Calu3 (cell line): Measurements from ENCODE around the gene TNFAIP2. TPM values are rescaled to one million over a fixed set of nuclear protein-coding genes. Genes with fewer than 3 reads are reported as not detected.

Source experiments
- BruUV-seq: library from RNA; stranded (reverse); fragments of 400-500 nt; replicated peaks from 2 replicates; lab custom pipeline; 2021; lab: Mats Ljungman, UMichigan
- CTCF ChIA-PET: fragments of 300-600 bp; sonication (Branson Sonifier 250); formaldehyde crosslinking; loops from one replicate; lab custom pipeline; 2022; ENCODE audit warnings: antibody characterized with exemption; lab: Charles Lee
- DNase-seq: peaks from one replicate; pipeline ENCODE4 v3.0.0; 2022
- H3K27ac Mint-ChIP-seq: one replicate; pipeline ENCODE4 v1.8.0; 2022; ENCODE audit warnings: mixed read lengths; ENCODE audit not compliant: unreplicated experiment
- H3K27me3 Mint-ChIP-seq: one replicate; pipeline ENCODE4 v1.8.0; 2022; ENCODE audit warnings: mixed read lengths; ENCODE audit not compliant: unreplicated experiment
- H3K36me3 Mint-ChIP-seq: one replicate; pipeline ENCODE4 v1.8.0; 2022; ENCODE audit warnings: mild to moderate bottlenecking, moderate library complexity, mixed read lengths; ENCODE audit not compliant: insufficient read depth, unreplicated experiment
- H3K4me1 Mint-ChIP-seq: one replicate; pipeline ENCODE4 v1.8.0; 2022; ENCODE audit warnings: mild to moderate bottlenecking, low read depth, mixed read lengths; ENCODE audit not compliant: unreplicated experiment
- H3K4me3 Mint-ChIP-seq: one replicate; pipeline ENCODE4 v1.8.0; 2022; ENCODE audit warnings: mild to moderate bottlenecking, low read depth, moderate library complexity, mixed read lengths; ENCODE audit not compliant: unreplicated experiment
- H3K9me3 Mint-ChIP-seq: one replicate; pipeline ENCODE4 v1.8.0; 2022; ENCODE audit warnings: low read depth, mixed read lengths; ENCODE audit not compliant: unreplicated experiment
- intact Hi-C: fragments of 100-400 bp; cut with micrococcal nuclease; formaldehyde crosslinking; loops from one replicate; pipeline ENCODE4 v1.10.0; 2022; ENCODE audit not compliant: unreplicated experiment
- total RNA-seq: library from RNA; stranded (reverse); gene quantifications from 2 replicates; pipeline ENCODE4 v1.2.3, GENCODE V29; 2022
- TF ChIP-seq, protein P1 (sequence below): fragments of 200-600 bp; IDR thresholded peaks from one replicate; pipeline ENCODE4 v1.8.0; 2022; ENCODE audit warnings: antibody characterized with exemption; ENCODE audit not compliant: unreplicated experiment

The TNFAIP2 gene
- total RNA-seq, 1 experiment from 2014 or later = 195 TPM

DNA sequence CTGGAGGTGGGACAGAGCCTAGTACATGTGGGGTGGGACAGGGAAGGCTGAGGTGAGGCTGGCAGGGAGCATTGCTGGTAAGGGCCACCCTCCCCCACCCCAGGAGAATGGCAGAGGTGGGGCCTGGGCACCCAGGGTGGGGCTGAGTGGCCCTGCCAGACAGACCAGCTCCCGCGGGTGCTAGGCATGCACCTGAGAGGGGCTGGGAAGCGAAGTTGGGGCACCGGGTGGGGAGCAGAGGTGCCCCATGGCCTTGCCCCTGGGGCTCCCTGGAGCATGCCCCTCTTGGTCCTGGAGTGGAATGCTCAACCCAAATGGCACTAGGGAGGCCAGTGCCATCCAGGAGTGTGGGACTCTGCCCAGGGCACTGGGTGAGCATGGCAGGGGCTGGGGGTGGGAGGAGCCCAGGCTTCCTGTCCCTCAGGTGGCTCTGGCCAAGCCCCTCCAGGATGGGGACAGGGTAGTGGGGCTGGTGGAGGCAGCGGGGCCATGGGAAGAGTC lies 1.3 kb downstream of the TNFAIP2 start:
- Mint-ChIP-seq H3K9me3 (no peaks in the 10 kb centered on the region), H3K27me3 (no peaks in the 10 kb centered on the region), H3K36me3 (peaks cover 56% of the 10 kb centered on the region), H3K27ac (peak overlapping the region; percentile 49), H3K4me3 (peak overlapping the region; percentile 78), H3K4me1 (peaks cover 49% of the 10 kb centered on the region)
- TF ChIP-seq, protein P1, sequence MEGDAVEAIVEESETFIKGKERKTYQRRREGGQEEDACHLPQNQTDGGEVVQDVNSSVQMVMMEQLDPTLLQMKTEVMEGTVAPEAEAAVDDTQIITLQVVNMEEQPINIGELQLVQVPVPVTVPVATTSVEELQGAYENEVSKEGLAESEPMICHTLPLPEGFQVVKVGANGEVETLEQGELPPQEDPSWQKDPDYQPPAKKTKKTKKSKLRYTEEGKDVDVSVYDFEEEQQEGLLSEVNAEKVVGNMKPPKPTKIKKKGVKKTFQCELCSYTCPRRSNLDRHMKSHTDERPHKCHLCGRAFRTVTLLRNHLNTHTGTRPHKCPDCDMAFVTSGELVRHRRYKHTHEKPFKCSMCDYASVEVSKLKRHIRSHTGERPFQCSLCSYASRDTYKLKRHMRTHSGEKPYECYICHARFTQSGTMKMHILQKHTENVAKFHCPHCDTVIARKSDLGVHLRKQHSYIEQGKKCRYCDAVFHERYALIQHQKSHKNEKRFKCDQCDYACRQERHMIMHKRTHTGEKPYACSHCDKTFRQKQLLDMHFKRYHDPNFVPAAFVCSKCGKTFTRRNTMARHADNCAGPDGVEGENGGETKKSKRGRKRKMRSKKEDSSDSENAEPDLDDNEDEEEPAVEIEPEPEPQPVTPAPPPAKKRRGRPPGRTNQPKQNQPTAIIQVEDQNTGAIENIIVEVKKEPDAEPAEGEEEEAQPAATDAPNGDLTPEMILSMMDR = no peak
- CTCF ChIA-PET = no interaction called here
- intact Hi-C loops = no loop called here
- no peak for DNase-seq
- BruUV-seq = no TSS peak

DNA sequence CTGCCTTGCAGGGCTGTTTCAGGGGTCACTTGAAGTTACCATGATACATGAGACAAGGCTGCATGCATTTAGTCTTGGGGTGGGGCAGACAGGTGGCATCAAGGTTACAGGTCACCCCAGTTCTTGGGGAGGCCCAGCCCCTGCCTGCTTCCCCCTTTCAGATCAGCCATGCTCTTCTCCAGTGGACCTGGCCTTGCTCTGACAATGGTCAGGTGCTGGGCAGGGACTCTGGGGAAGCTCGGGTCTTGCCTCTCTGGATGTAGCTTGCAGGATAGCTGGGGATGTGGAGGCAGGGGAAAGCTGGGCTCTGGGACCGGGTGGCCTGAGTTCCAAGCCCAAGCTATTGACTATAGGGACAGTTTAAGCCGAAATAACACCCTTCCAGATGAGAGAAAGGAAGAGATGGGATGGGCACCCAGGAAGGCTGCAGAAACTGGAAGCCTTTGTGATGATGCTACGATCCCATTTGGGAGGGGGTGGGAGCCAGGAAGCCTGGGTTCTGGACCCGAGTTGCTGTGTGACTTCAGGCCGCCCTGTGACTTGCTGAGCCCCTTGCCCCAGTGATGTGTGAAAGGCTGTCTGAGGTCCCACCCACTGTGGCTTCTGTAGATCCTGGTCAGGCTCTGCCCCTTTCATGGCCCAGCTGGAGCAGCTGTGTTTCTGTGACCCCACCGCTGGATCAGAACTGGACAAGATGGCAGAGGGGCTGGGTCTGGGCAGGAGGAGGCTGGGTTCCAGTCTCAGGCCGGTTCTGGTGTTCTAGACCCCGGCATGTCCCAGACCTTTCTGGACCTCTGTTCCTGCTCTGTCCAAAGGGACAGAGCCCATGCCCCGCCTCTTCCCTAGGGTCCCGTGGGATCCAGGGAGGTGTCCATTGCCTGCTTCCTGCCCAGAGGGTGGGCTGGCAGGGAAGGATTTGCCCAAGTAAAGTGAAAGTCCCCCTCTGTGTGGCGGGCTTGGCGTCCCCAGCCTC lies 2.1 kb downstream of the TNFAIP2 start:
- H3K4me3 Mint-ChIP-seq = peak overlapping the region; percentile 78
- intact Hi-C loops = no loop called here

DNA sequence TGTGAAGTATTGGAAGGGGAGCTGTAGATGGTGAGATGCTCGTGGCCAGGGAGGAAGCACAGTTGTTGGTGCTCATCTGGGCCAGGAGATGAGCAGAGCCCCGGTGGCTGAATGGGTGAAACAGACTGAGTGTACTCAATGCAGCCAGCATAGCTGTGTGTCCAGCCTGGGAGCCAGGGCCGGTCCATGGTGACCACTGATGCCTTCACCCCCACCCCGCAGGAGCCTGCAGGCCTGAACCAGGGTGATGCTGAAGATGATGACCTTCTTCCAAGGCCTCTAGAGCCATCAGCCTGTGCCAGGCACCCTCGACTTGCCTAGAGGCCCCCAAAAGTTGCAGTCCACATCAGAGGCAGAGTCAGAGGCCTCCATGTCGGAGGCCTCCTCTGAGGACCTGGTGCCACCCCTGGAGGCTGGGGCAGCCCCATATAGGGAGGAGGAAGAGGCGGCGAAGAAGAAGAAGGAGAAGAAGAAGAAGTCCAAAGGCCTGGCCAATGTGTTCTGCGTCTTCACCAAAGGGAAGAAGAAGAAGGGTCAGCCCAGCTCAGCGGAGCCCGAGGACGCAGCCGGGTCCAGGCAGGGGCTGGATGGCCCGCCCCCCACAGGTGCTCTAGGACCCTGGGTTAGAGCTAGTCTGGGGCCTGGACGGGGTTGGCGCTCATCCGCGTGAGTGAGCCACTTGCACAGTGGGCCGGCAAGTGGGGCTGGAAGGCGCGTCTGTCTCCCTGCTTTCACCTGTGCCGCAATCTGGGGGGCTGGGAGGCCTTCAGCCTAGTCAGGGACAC lies 3.0 kb downstream of the TNFAIP2 start:
- CTCF ChIA-PET = no interaction called here
- Mint-ChIP-seq H3K4me1 (peaks cover 51% of the 10 kb centered on the region), H3K4me3 (peak overlapping the region; percentile 16), H3K27me3 (no peaks in the 10 kb centered on the region), H3K9me3 (no peaks in the 10 kb centered on the region), H3K27ac (no peak overlapping the region), H3K36me3 (peaks cover 56% of the 10 kb centered on the region)
- TF ChIP-seq, protein P1 = no peak
- intact Hi-C loops = no loop called here
- BruUV-seq = no TSS peak
- no peak for DNase-seq

More for the DNA sequence above, 2.1 kb downstream of the TNFAIP2 start:
- Mint-ChIP-seq H3K27me3 (no peaks in the 10 kb centered on the region), H3K36me3 (peaks cover 56% of the 10 kb centered on the region), H3K4me1 (peaks cover 51% of the 10 kb centered on the region), H3K9me3 (no peaks in the 10 kb centered on the region), H3K27ac (no peak overlapping the region)
- no TSS peak for BruUV-seq
- no peak for DNase-seq
- CTCF ChIA-PET = no interaction called here
- TF ChIP-seq, protein P1 = no peak

DNA sequence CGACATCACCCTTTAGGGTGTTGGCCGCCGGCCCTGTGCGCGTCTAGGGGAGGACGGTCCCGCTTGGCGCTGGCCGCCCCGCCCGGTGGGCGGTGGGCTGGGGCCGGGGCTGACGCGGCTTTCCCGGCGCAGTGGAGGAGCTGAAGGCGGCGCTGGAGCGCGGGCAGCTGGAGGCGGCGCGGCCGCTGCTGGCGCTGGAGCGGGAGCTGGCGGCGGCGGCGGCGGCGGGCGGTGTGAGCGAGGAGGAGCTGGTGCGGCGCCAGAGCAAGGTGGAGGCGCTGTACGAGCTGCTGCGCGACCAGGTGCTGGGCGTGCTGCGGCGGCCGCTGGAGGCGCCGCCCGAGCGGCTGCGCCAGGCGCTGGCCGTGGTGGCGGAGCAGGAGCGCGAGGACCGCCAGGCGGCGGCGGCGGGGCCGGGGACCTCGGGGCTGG lies 3.6 kb downstream of the TNFAIP2 start:
- Mint-ChIP-seq H3K9me3 (no peaks in the 10 kb centered on the region), H3K4me3 (no peak overlapping the region), H3K27me3 (no peaks in the 10 kb centered on the region), H3K36me3 (peaks cover 55% of the 10 kb centered on the region), H3K27ac (no peak overlapping the region), H3K4me1 (peaks cover 46% of the 10 kb centered on the region)
- TF ChIP-seq, protein P1 = no peak
- intact Hi-C loops = no loop called here
- no TSS peak for BruUV-seq
- DNase-seq = no peak
- CTCF ChIA-PET = no interaction called here
